ENCODE data around the gene CKS1B.

CKS1B gene

GRCh38 chr1:154989195-154989860 is 14.8 kb downstream of the CKS1B start:
- ATAC-seq: no peak
- TF ChIP-seq BACH2 (CRISPR knock-in tag; IDR thresholded peaks at IDR 0.05; ENCODE audit: borderline replicate concordance) (no peak), CSRNP3 (CRISPR knock-in tag; IDR thresholded peaks at IDR 0.05) (no peak), RARB (CRISPR knock-in tag; IDR thresholded peaks at IDR 0.05) (no peak)

- no peak for ATAC-seq
- TF ChIP-seq ZFP3 (CRISPR knock-in tag; IDR thresholded peaks at IDR 0.05): no peak
- TF ChIP-seq PPARA (CRISPR knock-in tag; IDR thresholded peaks at IDR 0.05; ENCODE audit: borderline replicate concordance): no peak
- no peak for TF ChIP-seq ARNTL (CRISPR knock-in tag; IDR thresholded peaks at IDR 0.05; ENCODE audit: borderline replicate concordance, low read depth)
- TF ChIP-seq TOX (CRISPR knock-in tag; IDR thresholded peaks at IDR 0.05; ENCODE audit: borderline replicate concordance): no peak
- TF ChIP-seq ZNF8 (CRISPR knock-in tag; IDR thresholded peaks at IDR 0.05): no peak
- TF ChIP-seq GLIS3 (CRISPR knock-in tag; IDR thresholded peaks at IDR 0.05): no peak
- no peak for TF ChIP-seq CSDC2 (CRISPR knock-in tag; IDR thresholded peaks at IDR 0.05)
- no peak for TF ChIP-seq RARB (CRISPR knock-in tag; IDR thresholded peaks at IDR 0.05)
- no peak for TF ChIP-seq TSHZ2 (CRISPR knock-in tag; IDR thresholded peaks at IDR 0.05)
- no peak for TF ChIP-seq ZNF70 (CRISPR knock-in tag; IDR thresholded peaks at IDR 0.05)
- no peak for TF ChIP-seq CSRNP3 (CRISPR knock-in tag; IDR thresholded peaks at IDR 0.05)
- TF ChIP-seq PATZ1 (CRISPR knock-in tag; IDR thresholded peaks at IDR 0.05; ENCODE audit: borderline replicate concordance): no peak
- TF ChIP-seq SNAI2 (CRISPR knock-in tag; IDR thresholded peaks at IDR 0.05): no peak
- no peak for TF ChIP-seq POU6F1 (CRISPR knock-in tag; IDR thresholded peaks at IDR 0.05; ENCODE audit: borderline replicate concordance, low read depth)
- no peak for TF ChIP-seq ZC3H10 (CRISPR knock-in tag; IDR thresholded peaks at IDR 0.05)
- TF ChIP-seq OSR1 (CRISPR knock-in tag; IDR thresholded peaks at IDR 0.05): no peak
- TF ChIP-seq TCF4 (CRISPR knock-in tag; IDR thresholded peaks at IDR 0.05; ENCODE audit: borderline replicate concordance): no peak
- TF ChIP-seq ISL1 (CRISPR knock-in tag; IDR thresholded peaks at IDR 0.05): no peak
Measured at GRCh38 chr1:154990276-154990675, 15.8 kb downstream of the CKS1B start.

- ATAC-seq: peak; percentile 61
- no peak for TF ChIP-seq ISL1 (CRISPR knock-in tag; IDR thresholded peaks at IDR 0.05)
Measured at GRCh38 chr1:154992721-154993571, 18.5 kb downstream of the CKS1B start.
